ENCODE data around the gene STAT4.

The STAT4 gene

GRCh38 chr2:191150600-191151330, at the start of gene STAT4:
Gene STAT4, minus strand, starts transcription at chr2:191150994. Its CDS starts 2,791 bp downstream, at chr2:191148203.
- peak; percentile 72 for DNase-seq (ENCODE audit: low read depth)

- DNase-seq (ENCODE audit: low read depth): no peak
These were observed 49.2 kb upstream of the STAT4 start for GRCh38 chr2:191199929-191200512.

GRCh38 chr2:191198271-191198670, 47.5 kb upstream of the STAT4 start:
- no peak for DNase-seq (ENCODE audit: low read depth)

GRCh38 chr2:191197096-191197495, 46.3 kb upstream of the STAT4 start:
- no peak for DNase-seq (ENCODE audit: low read depth)

- DNase-seq (ENCODE audit: low read depth): no peak
These were observed 44.2 kb upstream of the STAT4 start for GRCh38 chr2:191195021-191195420.

- DNase-seq (ENCODE audit: low read depth): no peak
These were observed 40.2 kb upstream of the STAT4 start for GRCh38 chr2:191190861-191191552.

GRCh38 chr2:191190435-191190834, 39.6 kb upstream of the STAT4 start:
- no peak for DNase-seq (ENCODE audit: low read depth)

GRCh38 chr2:191189112-191189635, 38.4 kb upstream of the STAT4 start:
- DNase-seq (ENCODE audit: low read depth): no peak

- no peak for DNase-seq (ENCODE audit: low read depth)
These were observed 37.8 kb upstream of the STAT4 start for GRCh38 chr2:191188550-191189093.

GRCh38 chr2:191187105-191187829, 36.5 kb upstream of the STAT4 start:
- no peak for DNase-seq (ENCODE audit: low read depth)

- no peak for DNase-seq (ENCODE audit: low read depth)
These were observed 33.7 kb upstream of the STAT4 start for GRCh38 chr2:191184457-191184856.

- no peak for DNase-seq (ENCODE audit: low read depth)
These were observed 32.7 kb upstream of the STAT4 start for GRCh38 chr2:191183516-191183915.

GRCh38 chr2:191183081-191183480, 32.3 kb upstream of the STAT4 start:
- DNase-seq (ENCODE audit: low read depth): no peak

GRCh38 chr2:191180713-191181112, 29.9 kb upstream of the STAT4 start:
- DNase-seq (ENCODE audit: low read depth): no peak

GRCh38 chr2:191180276-191180675, 29.5 kb upstream of the STAT4 start:
- no peak for DNase-seq (ENCODE audit: low read depth)

GRCh38 chr2:191178806-191179514, 28.2 kb upstream of the STAT4 start:
- no peak for DNase-seq (ENCODE audit: low read depth)

GRCh38 chr2:191177751-191178736, 27.2 kb upstream of the STAT4 start:
- DNase-seq (ENCODE audit: low read depth): no peak

- no peak for DNase-seq (ENCODE audit: low read depth)
These were observed 26.1 kb upstream of the STAT4 start for GRCh38 chr2:191176801-191177438.

- DNase-seq (ENCODE audit: low read depth): no peak
These were observed 25.5 kb upstream of the STAT4 start for GRCh38 chr2:191176305-191176704.

GRCh38 chr2:191174442-191174841, 23.6 kb upstream of the STAT4 start:
- no peak for DNase-seq (ENCODE audit: low read depth)
